GM12891 (cell line): Measurements from ENCODE around the gene MEGF10.

Experiments
- DNase-seq: peaks from one replicate; pipeline ENCODE4 v3.0.0; 2011; ENCODE audit warnings: low spot score; ENCODE audit not compliant: insufficient read length
- FAIRE-seq: peaks from 2 replicates; lab custom pipeline; 2011; peaks lifted over from hg19 to GRCh38; lab: Jason Lieb, UNC
- POLR2A ChIP-seq: IDR thresholded peaks from 2 replicates; pipeline ENCODE4 v1.6.1; 2011; ENCODE audit warnings: low read depth, low read length, control low read depth
- POLR2AphosphoS5 ChIP-seq: IDR thresholded peaks from 2 replicates; pipeline ENCODE4 v1.6.1; 2011; ENCODE audit warnings: low read depth, low read length, control low read depth
- POU2F2 ChIP-seq: IDR thresholded peaks from 2 replicates; pipeline ENCODE4 v1.6.1; 2011; ENCODE audit warnings: low read depth, mild to moderate bottlenecking, control low read depth, low read length, moderate library complexity
- TAF1 ChIP-seq: IDR thresholded peaks from 2 replicates; pipeline ENCODE4 v1.6.1; 2011; ENCODE audit warnings: low read depth, low read length, control low read depth

MEGF10 gene

GRCh38 chr5:127508644-127509373, 218.2 kb downstream of the MEGF10 start:
- FAIRE-seq (no peak), DNase-seq (no peak)
- TF ChIP-seq TAF1 (no peak), POLR2A (no peak), POU2F2 (no peak), POLR2AphosphoS5 (no peak)
